Aorta (tissue), 5 donors: ENCODE results near the gene ITPA. TPM values are rescaled to one million over a fixed set of nuclear protein-coding genes. Genes with fewer than 3 reads are reported as not detected.
"Not testable (repeated sequence)": the region's sequence is repeated elsewhere in the genome, so short reads cannot be mapped to it uniquely, and the experiment has no call there.

Experiments
- ATAC-seq: fragments of 200-7000 bp; cut with Tn5 transposase; one replicate; pipeline ENCODE4 v1.9.1; 2022; ENCODE audit warnings: moderate library complexity; ENCODE audit not compliant: low FRiP score
- DNase-seq, 2 donors: peaks; one replicate each; pipeline ENCODE4 v3.0.0-alpha.2; 2020
- H3K27ac ChIP-seq, 2 donors: one replicate each; pipeline ENCODE4 v1.5.1; 2013; ENCODE audit warnings: low read length in 2 of 2, mild to moderate bottlenecking in 2 of 2, moderate library complexity in 2 of 2, control low read depth in 1 of 2, inconsistent platforms in 1 of 2, low read depth in 1 of 2
- H3K27me3 ChIP-seq, 2 donors: one replicate each; pipeline ENCODE4 v1.6.1; 2013; ENCODE audit warnings: control low read depth in 1 of 2, low read length in 1 of 2, mild to moderate bottlenecking in 1 of 2, moderate library complexity in 1 of 2; ENCODE audit not compliant: insufficient read depth in 2 of 2, control insufficient read depth in 1 of 2
- H3K36me3 ChIP-seq, 2 donors: one replicate each; pipeline ENCODE4 v1.6.1; 2013; ENCODE audit warnings: control low read depth in 1 of 2, low read length in 1 of 2, mild to moderate bottlenecking in 1 of 2; ENCODE audit not compliant: insufficient read depth in 2 of 2, control insufficient read depth in 1 of 2
- H3K4me1 ChIP-seq, 2 donors: one replicate each; pipeline ENCODE4 v1.6.1; 2013; ENCODE audit warnings: low read length in 2 of 2, control low read depth in 1 of 2, mild to moderate bottlenecking in 1 of 2, moderate library complexity in 1 of 2; ENCODE audit not compliant: insufficient read depth in 2 of 2, control insufficient read depth in 1 of 2
- H3K4me3 ChIP-seq, 2 donors: one replicate each; pipeline ENCODE4 v1.5.1; 2013; ENCODE audit warnings: low read length in 2 of 2, control low read depth in 1 of 2, mild to moderate bottlenecking in 1 of 2
- H3K9me3 ChIP-seq: one replicate; pipeline ENCODE4 v1.6.1; 2013; ENCODE audit warnings: mild to moderate bottlenecking, low read length; ENCODE audit not compliant: control insufficient read depth
- WGBS, 2 donors: extraction: QIAGEN DNeasy Blood & Tissue Kit; methylation state at CpG; one replicate each; pipeline ENCODE4 v1.1.7; 2013; 5-methylcytosine and 5-hydroxymethylcytosine counted together
- intact Hi-C, 2 donors: fragments of 100-400 bp; cut with DNase I; formaldehyde crosslinking; loops; one replicate each; pipeline versions ENCODE4 v1.14.2 to v1.15.0; 2022
- polyA plus RNA-seq, 2 donors: library from polyadenylated mRNA; stranded (reverse); fragments of 200-250 nt; gene quantifications; one replicate each; pipeline ENCODE4 v1.2.3, GENCODE V29; 2013
- total RNA-seq, 2 donors: library from RNA; stranded (reverse); fragmentation: NEBNext Ultra II Directional; extraction: Animal tissue kit (Norgen Biotek cat#: 25700); gene quantifications; one replicate each; pipeline ENCODE4 v1.2.1, GENCODE V29; 2021
- donor health status: healthy with polysubstance abuse.
- donor health status: Bipolar disorder and iron deficiency.
- donor health status: DM: no; HTN: no; CAD: no.
- donor health status: DM: no; HTN: no; CAD: no.
- donor health status: DM: yes; HTN: yes; CAD: no.

Gene ITPA
- total and polyA plus RNA-seq, 4 donors, result 25.9 to 72.4 (median 28.9) TPM

DNA sequence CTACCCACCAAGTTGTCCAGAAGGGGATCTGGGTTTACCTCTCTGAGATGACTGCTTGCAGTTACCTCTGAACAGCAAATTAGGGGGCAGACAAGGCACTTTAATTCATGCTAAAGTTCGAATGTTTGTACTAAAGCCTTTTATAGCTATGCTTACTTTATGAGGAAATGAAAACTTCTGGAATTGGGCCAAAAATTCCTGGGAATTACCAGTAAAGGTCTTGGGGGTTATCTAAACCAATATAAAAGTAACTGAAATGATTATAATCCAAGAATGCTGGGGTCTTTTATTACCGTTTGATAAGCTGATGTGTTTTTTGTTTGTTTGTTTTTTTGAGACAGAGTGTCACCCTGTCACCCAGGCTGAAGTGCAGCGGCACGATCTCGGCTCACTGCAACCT lies 28.0 kb upstream of the ITPA start:
- Histone ChIP-seq H3K4me1 (no peaks in the 10 kb centered on the region), H3K9me3 (no peaks in the 10 kb centered on the region), H3K27me3 (no peaks in the 10 kb centered on the region), H3K27ac (no peak overlapping the region), H3K4me3 (no peak overlapping the region), H3K36me3 (no peaks in the 10 kb centered on the region)
- intact Hi-C loops, result no loop called here
- no peak for ATAC-seq
- DNase-seq, result no peak
- WGBS, 2 donors, result 61 to 68% methylated on average over 5 of the region's 5 CpGs

DNA sequence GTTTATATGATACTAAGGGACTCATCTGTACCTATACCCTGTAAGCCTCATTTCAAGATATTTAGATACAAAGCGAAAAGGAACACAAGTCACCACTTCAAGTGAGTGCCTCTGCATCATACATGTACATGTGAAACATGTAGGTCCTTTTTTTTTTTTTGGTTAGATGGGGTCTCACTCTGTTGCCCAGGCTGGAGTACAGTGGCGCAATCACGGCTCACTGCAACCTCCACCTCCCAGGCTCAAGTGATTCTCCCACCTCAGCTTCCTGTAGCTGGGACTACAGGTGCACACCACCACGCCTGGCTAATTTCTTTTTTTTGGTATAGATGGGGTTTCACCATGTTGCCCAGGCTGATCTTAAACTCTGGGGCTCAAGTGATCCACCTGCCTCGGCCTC lies 26.9 kb upstream of the ITPA start:
- intact Hi-C loops, ATAC-seq, H3K9me3 ChIP-seq, H3K27me3 ChIP-seq, H3K4me3 ChIP-seq, H3K27ac ChIP-seq, H3K4me1 ChIP-seq, H3K36me3 ChIP-seq: not testable (repeated sequence)
- WGBS, 2 donors, result 94 to 97% methylated on average over 5 of the region's 5 CpGs
- peak in 1 of 2 donors; percentile 2 for DNase-seq

DNA sequence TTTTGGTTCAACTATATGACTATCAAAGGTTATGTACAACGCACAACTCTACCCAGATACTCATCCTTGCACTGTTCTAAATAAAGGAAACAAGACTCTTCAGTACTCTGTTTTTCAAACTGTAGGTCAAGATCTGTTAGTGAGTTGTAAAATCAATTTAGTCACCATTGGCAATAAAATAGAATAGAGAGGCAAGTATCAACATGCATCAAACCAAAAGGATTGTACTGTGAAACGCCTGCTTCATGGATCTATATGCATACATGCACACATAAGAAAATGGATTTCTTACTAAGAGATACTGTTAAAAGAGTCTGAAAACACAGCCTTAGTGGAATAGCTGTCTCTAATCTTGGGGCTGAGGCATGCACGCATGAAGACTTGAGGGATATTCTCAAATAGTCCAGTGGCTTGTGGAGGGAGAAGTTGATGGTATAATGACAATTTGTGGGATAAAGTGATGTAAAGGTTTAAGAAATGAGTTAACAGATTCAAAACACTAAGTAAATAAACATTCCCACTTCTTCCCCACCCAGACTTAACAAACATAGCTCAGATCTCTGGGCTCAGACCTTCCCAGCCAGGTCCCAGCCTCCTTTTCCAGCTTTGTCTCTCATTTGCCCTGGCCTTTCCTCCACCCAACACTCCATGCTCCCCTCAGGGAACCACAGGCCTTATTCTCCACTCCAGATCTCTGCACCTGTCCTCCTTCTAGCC lies 25.2 kb upstream of the ITPA start:
- no peaks in the 10 kb centered on the region for H3K9me3 ChIP-seq
- H3K4me3 ChIP-seq, result no peak overlapping the region
- DNase-seq (no peak), ATAC-seq (no peak)
- H3K27me3 ChIP-seq, result no peaks in the 10 kb centered on the region
- no peaks in the 10 kb centered on the region for H3K4me1 ChIP-seq
- no peak overlapping the region for H3K27ac ChIP-seq
- intact Hi-C loops, result no loop called here
- H3K36me3 ChIP-seq, result no peaks in the 10 kb centered on the region
- 82 to 86% methylated on average over 3 of the region's 3 CpGs for WGBS, 2 donors

DNA sequence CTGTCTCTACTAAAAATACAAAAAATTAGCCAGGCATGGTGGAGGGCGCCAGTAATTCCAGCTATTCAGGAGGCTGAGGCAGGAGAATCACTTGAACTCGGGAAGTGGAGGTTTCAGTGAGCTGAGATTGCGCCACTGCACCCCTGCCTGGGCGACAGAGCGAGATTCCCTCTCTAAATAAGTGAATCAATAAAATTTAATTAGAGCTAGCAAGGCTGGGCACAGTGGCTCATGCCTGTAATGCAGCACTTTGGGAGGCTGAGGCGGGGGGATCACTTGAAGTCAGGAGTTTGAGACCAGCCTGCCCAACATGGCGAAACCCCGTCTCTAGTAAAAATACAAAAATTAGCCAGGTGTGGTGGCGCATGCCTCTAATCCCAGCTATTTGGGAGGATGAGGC lies 21.4 kb upstream of the ITPA start:
- H3K36me3 ChIP-seq, H3K4me1 ChIP-seq, H3K9me3 ChIP-seq, H3K27ac ChIP-seq, H3K4me3 ChIP-seq, ATAC-seq, intact Hi-C loops, H3K27me3 ChIP-seq: not testable (repeated sequence)
- 96 to 97% methylated on average over 9 of the region's 9 CpGs for WGBS, 2 donors
- DNase-seq, result peak in 1 of 2 donors; percentile 37

DNA sequence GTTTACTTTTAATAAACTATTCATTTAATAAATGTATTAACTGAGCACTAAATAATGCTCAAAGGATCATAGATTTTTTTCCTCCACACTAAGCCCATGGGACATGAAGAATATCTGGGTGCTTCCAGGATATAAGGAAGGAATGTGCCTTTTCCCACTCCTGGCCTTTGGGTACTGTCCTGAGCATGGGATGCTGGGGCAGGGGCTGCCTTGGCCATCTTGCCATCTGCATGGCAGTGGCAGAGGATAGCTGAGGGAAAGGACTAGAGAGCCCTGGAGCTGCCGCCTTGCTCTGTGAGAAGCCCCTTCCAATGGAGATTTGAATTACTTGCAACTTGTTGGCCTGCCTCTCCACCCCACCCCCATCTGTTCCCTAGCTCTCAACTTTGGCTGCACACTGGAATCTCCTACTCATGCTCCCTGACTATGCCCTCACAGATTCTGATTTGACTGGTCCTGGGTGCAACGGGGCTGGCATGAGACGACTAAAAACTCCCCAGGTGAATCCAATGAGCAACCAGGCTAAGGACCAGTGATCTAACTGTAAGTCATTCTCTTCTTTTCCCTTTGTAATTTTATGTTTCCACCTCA lies 20.4 kb upstream of the ITPA start:
- H3K4me1 ChIP-seq, result no peaks in the 10 kb centered on the region
- H3K36me3 ChIP-seq, result peaks cover 0 to 3% of the 10 kb centered on the region in 2 donors
- DNase-seq, result peak in 1 of 2 donors; percentile 33
- no peak for ATAC-seq
- H3K4me3 ChIP-seq, result no peak overlapping the region
- no peaks in the 10 kb centered on the region for H3K9me3 ChIP-seq
- H3K27me3 ChIP-seq, result no peaks in the 10 kb centered on the region
- 74 to 78% methylated on average over 3 of the region's 3 CpGs for WGBS, 2 donors
- intact Hi-C loops, result no loop called here
- H3K27ac ChIP-seq, result no peak overlapping the region

DNA sequence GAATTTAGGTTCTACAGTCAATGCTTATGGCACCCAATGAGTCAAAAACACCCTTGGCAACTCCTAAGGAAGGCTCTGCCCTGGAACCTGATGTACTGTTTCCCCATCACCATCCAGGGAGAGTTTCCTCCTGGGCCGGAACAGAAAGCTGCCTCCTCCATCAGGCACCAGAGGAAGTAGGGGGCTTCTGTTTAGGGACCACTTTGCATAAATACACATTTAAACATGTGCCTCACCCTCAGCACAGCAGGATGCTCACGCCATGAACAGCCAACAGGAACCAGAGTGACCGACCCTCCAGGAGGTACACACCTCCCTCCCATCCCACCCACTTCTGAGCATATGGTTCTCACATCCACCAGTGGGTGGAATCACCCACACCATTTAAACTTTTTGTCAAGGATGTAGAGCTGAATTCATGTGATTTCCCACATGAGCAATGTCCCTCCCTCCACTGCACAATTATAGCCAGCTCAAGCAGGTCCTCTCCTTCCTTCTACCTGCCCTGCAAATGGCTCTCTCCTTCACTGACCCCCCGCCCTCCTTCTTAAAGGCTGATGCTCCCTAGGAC lies 19.7 kb upstream of the ITPA start:
- no peak for ATAC-seq
- H3K4me1 ChIP-seq, result no peaks in the 10 kb centered on the region
- 75 to 83% methylated on average over 4 of the region's 4 CpGs for WGBS, 2 donors
- peak in 1 of 2 donors; percentile 14 for DNase-seq
- H3K4me3 ChIP-seq, result no peak overlapping the region
- no peaks in the 10 kb centered on the region for H3K27me3 ChIP-seq
- intact Hi-C loops, result no loop called here
- peaks cover 0 to 3% of the 10 kb centered on the region in 2 donors for H3K36me3 ChIP-seq
- H3K27ac ChIP-seq, result no peak overlapping the region
- no peaks in the 10 kb centered on the region for H3K9me3 ChIP-seq

DNA sequence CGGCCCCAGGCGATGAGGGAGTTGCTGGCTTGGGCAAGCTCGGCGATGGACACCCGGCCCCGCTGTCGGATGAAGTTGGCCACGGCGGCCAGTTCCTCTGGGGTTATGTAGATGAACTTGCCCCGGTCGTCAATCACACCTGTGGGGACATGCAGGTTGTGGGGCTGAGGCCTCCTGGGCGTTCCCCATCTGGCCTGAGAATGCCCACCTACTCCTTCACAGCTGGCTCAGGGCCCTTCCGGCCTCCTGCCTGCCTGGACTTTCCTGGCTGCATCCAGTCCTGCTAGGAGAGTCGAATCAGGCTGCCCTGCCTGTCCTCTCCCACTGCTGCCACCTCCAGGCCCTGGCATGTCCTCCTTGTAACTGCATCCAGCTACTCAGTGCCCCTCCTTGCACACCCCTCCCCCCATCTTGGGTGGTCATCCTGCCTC lies 18.6 kb upstream of the ITPA start:
- DNase-seq (peak in 1 of 2 donors; percentile 71), ATAC-seq (no peak)
- H3K4me3 ChIP-seq, result no peak overlapping the region
- WGBS, 2 donors, result 86 to 89% methylated on average over 14 of the region's 14 CpGs
- no peak overlapping the region for H3K27ac ChIP-seq
- intact Hi-C loops, result no loop called here
- H3K36me3 ChIP-seq, result peaks cover 0 to 3% of the 10 kb centered on the region in 2 donors
- no peaks in the 10 kb centered on the region for H3K4me1 ChIP-seq
- H3K27me3 ChIP-seq, result no peaks in the 10 kb centered on the region
- H3K9me3 ChIP-seq, result no peaks in the 10 kb centered on the region

DNA sequence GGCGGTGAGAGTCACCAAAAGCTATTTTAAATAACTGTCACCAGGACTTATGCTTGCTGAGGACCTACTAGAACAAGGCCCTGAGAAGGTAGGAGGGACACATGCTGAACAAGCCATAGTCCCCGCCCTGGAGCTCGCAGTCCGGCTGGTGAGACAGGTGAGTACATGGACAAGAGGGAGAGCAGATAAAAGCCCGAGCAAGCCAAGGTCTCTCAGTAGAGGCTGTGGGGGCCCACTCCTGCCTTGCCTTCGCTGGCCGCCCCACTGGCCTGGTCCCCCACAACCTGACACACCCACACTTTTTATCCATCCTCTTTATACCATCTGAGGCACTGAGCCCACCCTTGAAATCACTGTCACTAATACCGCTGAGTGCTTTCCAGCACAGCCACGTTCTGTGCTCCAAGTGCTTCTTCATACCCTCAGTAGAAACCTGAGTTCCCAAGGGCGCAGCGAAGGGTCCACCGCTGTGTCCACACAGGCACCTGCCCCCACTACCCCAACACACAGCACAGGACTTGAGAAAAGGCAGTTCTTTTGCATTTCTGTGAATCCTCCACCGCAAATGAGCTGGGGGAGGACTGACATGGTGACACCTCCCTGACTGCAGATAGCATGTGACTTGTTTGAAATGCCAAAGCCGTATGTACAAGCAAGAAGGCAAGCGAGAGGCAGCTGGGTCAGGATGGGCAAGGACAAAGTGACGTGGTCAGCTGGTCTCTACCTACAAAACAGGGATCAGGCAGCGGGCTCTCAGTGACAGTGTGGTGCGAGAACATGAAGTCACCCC lies 16.9 kb upstream of the ITPA start:
- peaks cover 0 to 3% of the 10 kb centered on the region in 2 donors for H3K36me3 ChIP-seq
- intact Hi-C loops, result no loop called here

More for the DNA sequence above, 16.9 kb upstream of the ITPA start:
- H3K27ac ChIP-seq, result no peak overlapping the region
- H3K27me3 ChIP-seq, result no peaks in the 10 kb centered on the region
- H3K9me3 ChIP-seq, result no peaks in the 10 kb centered on the region
- H3K4me1 ChIP-seq, result no peaks in the 10 kb centered on the region
- peak in 1 of 2 donors; percentile 50 for DNase-seq
- no peak overlapping the region for H3K4me3 ChIP-seq
- ATAC-seq, result no peak
- 90% methylated on average over 18 of the region's 18 CpGs for WGBS, 2 donors
